ENCODE measurements around the gene PCNX2. TPM values are rescaled to one million over a fixed set of nuclear protein-coding genes. Genes with fewer than 3 reads are reported as not detected.
A peak's percentile ranks its signal among the peaks of the same experiment; 100 is the strongest.

PCNX2 gene
- 10 to 100 TPM; 10.3 to 13.1 (median 12.5) TPM for polyA plus RNA-seq (ENCODE audit: insufficient read length in 4 of 4)

- DNase-seq (ENCODE audit: low read depth in 4 of 4, low spot score in 3 of 4) = peak; percentile 26 to 33 (median 29)
These were observed at the start of gene PCNX2 for GRCh38 chr1:233295237-233295974. Gene PCNX2, minus strand, starts transcription at chr1:233295725. Its CDS starts 247 bp downstream, at chr1:233295478.

GRCh38 chr1:233343262-233343661 is 47.7 kb upstream of the PCNX2 start:
- no peak for DNase-seq (ENCODE audit: low read depth in 4 of 4, low spot score in 3 of 4)

- no peak for DNase-seq (ENCODE audit: low read depth in 4 of 4, low spot score in 3 of 4)
These were observed 46.6 kb upstream of the PCNX2 start for GRCh38 chr1:233342086-233342485.

GRCh38 chr1:233340966-233341516 is 45.5 kb upstream of the PCNX2 start:
- no peak for DNase-seq (ENCODE audit: low read depth in 4 of 4, low spot score in 3 of 4)

GRCh38 chr1:233340031-233340555 is 44.6 kb upstream of the PCNX2 start:
- DNase-seq (ENCODE audit: low read depth in 4 of 4, low spot score in 3 of 4) = no peak

- DNase-seq (ENCODE audit: low read depth in 4 of 4, low spot score in 3 of 4) = no peak
These were observed 42.6 kb upstream of the PCNX2 start for GRCh38 chr1:233338102-233338501.

GRCh38 chr1:233337505-233337904 is 42.0 kb upstream of the PCNX2 start:
- DNase-seq (ENCODE audit: low read depth in 4 of 4, low spot score in 3 of 4) = no peak

- DNase-seq (ENCODE audit: low read depth in 4 of 4, low spot score in 3 of 4) = no peak
These were observed 41.3 kb upstream of the PCNX2 start for GRCh38 chr1:233336554-233337456.

- no peak for DNase-seq (ENCODE audit: low read depth in 4 of 4, low spot score in 3 of 4)
These were observed 38.6 kb upstream of the PCNX2 start for GRCh38 chr1:233334092-233334491.

- DNase-seq (ENCODE audit: low read depth in 4 of 4, low spot score in 3 of 4) = no peak
These were observed 37.6 kb upstream of the PCNX2 start for GRCh38 chr1:233333086-233333485.

GRCh38 chr1:233331676-233332519 is 36.4 kb upstream of the PCNX2 start:
- DNase-seq (ENCODE audit: low read depth in 4 of 4, low spot score in 3 of 4) = no peak

- peak in 1 of 4 donors; percentile 25 for DNase-seq (ENCODE audit: low read depth in 4 of 4, low spot score in 3 of 4)
These were observed 32.8 kb upstream of the PCNX2 start for GRCh38 chr1:233328142-233328921.

- DNase-seq (ENCODE audit: low read depth in 4 of 4, low spot score in 3 of 4) = peak in 1 of 4 donors; percentile 31
These were observed 32.2 kb upstream of the PCNX2 start, which contains the start of gene MAP3K21 for GRCh38 chr1:233327651-233328141. Gene MAP3K21, plus strand, starts transcription at chr1:233327724. Its CDS starts 305 bp downstream, at chr1:233328029.

GRCh38 chr1:233326811-233327650 is 31.5 kb upstream of the PCNX2 start:
- peak; percentile 44 to 79 (median 74) for DNase-seq (ENCODE audit: low read depth in 4 of 4, low spot score in 3 of 4)

- no peak for DNase-seq (ENCODE audit: low read depth in 4 of 4, low spot score in 3 of 4)
These were observed 30.8 kb upstream of the PCNX2 start for GRCh38 chr1:233326319-233326718.

- DNase-seq (ENCODE audit: low read depth in 4 of 4, low spot score in 3 of 4) = no peak
These were observed 28.2 kb upstream of the PCNX2 start for GRCh38 chr1:233323718-233324117.

- no peak for DNase-seq (ENCODE audit: low read depth in 4 of 4, low spot score in 3 of 4)
These were observed 24.5 kb upstream of the PCNX2 start for GRCh38 chr1:233320023-233320422.

- DNase-seq (ENCODE audit: low read depth in 4 of 4, low spot score in 3 of 4) = no peak
These were observed 23.7 kb upstream of the PCNX2 start for GRCh38 chr1:233319272-233319671.
